NT2/D1 (cell line): Measurements from ENCODE around the gene CWH43.

Experiments
- SUZ12 ChIP-seq: IDR thresholded peaks from 2 replicates; pipeline ENCODE4 v1.6.1; 2011; ENCODE audit not compliant: insufficient read length, insufficient read depth; ENCODE audit errors: extremely low read depth
- YY1 ChIP-seq: IDR thresholded peaks from 2 replicates; pipeline ENCODE4 v1.6.1; 2011; ENCODE audit not compliant: insufficient read length, insufficient read depth
- ZNF274 ChIP-seq: IDR thresholded peaks from 2 replicates; pipeline ENCODE4 v1.6.1; 2011; ENCODE audit warnings: mild to moderate bottlenecking, low read depth, low read length

DNA sequence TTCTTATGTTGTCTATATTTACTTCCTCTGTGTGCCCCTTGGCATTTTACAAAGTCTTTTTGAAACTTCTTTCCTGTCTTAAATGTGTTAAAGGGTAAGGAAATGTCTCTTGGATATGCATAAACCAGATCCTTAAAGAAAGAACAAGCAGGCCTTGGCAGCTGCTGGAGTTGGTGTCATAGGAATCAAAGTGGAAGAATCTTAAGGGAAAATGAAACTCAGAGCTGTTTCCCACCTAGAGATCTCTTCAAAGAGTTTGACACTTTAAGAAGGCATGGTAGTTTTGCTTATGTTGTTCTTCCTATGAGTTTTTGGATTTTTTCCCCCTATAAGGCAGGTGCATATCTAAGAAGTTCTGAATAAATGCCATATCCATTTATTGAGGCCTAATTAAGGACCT lies 37.0 kb upstream of the CWH43 start:
- TF ChIP-seq ZNF274: no peak
- TF ChIP-seq YY1: no peak
- no peak for TF ChIP-seq SUZ12
